Neutrophil (primary cell): Measurements from ENCODE around the gene MARCHF4.

Experiments
- H3K27ac ChIP-seq: fragments of 200-600 bp; sonication (generic); 2 replicates; pipeline ENCODE4 v1.5.1; 2016; ENCODE audit warnings: mild to moderate bottlenecking, moderate library complexity
- H3K27me3 ChIP-seq: fragments of 200-600 bp; sonication (generic); 2 replicates; pipeline ENCODE4 v1.6.0; 2016; ENCODE audit warnings: mild to moderate bottlenecking
- H3K36me3 ChIP-seq: fragments of 200-600 bp; sonication (generic); 2 replicates; pipeline ENCODE4 v1.5.1; 2017
- H3K4me1 ChIP-seq, 2 experiments: fragments of 200-600 bp in 1 of 2; sonication (generic) in 1 of 2; 1 replicate in 1 of 2; 2 replicates in 1 of 2; pipeline versions ENCODE4 v1.5.1 to v1.6.1; 2013 to 2016; ENCODE audit warnings: low read depth in 1 of 2, low read length in 1 of 2, mild to moderate bottlenecking in 1 of 2, moderate library complexity in 1 of 2; ENCODE audit not compliant: control insufficient read depth in 1 of 2, insufficient read depth in 1 of 2
- H3K4me3 ChIP-seq, 2 experiments: fragments of 200-600 bp in 1 of 2; sonication (generic) in 1 of 2; 1 replicate in 1 of 2; 2 replicates in 1 of 2; pipeline ENCODE4 v1.5.1; 2013 to 2016; ENCODE audit warnings: low read depth in 1 of 2, low read length in 1 of 2, mild to moderate bottlenecking in 1 of 2, moderate library complexity in 1 of 2
- H3K9me3 ChIP-seq: fragments of 200-600 bp; sonication (generic); 2 replicates; pipeline ENCODE4 v1.5.1; 2016
- TF ChIP-seq, protein P1 (sequence below): fragments of 200-600 bp; sonication (generic); IDR thresholded peaks from 2 replicates; pipeline ENCODE4 v1.5.1; 2016; ENCODE audit warnings: antibody characterized with exemption

MARCHF4 gene

GRCh38 chr2:216372761-216373291 is 543 bp upstream of the MARCHF4 start:
- no peaks in the 10 kb centered on the region for H3K9me3 ChIP-seq
- H3K27me3 ChIP-seq = peaks cover 97% of the 10 kb centered on the region
- TF ChIP-seq, protein P1, sequence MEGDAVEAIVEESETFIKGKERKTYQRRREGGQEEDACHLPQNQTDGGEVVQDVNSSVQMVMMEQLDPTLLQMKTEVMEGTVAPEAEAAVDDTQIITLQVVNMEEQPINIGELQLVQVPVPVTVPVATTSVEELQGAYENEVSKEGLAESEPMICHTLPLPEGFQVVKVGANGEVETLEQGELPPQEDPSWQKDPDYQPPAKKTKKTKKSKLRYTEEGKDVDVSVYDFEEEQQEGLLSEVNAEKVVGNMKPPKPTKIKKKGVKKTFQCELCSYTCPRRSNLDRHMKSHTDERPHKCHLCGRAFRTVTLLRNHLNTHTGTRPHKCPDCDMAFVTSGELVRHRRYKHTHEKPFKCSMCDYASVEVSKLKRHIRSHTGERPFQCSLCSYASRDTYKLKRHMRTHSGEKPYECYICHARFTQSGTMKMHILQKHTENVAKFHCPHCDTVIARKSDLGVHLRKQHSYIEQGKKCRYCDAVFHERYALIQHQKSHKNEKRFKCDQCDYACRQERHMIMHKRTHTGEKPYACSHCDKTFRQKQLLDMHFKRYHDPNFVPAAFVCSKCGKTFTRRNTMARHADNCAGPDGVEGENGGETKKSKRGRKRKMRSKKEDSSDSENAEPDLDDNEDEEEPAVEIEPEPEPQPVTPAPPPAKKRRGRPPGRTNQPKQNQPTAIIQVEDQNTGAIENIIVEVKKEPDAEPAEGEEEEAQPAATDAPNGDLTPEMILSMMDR = no peak
- H3K36me3 ChIP-seq = no peaks in the 10 kb centered on the region
- no peak overlapping the region for H3K4me3 ChIP-seq
- peaks cover 0 to 6% of the 10 kb centered on the region in 2 experiments for H3K4me1 ChIP-seq
- no peak overlapping the region for H3K27ac ChIP-seq

DNA sequence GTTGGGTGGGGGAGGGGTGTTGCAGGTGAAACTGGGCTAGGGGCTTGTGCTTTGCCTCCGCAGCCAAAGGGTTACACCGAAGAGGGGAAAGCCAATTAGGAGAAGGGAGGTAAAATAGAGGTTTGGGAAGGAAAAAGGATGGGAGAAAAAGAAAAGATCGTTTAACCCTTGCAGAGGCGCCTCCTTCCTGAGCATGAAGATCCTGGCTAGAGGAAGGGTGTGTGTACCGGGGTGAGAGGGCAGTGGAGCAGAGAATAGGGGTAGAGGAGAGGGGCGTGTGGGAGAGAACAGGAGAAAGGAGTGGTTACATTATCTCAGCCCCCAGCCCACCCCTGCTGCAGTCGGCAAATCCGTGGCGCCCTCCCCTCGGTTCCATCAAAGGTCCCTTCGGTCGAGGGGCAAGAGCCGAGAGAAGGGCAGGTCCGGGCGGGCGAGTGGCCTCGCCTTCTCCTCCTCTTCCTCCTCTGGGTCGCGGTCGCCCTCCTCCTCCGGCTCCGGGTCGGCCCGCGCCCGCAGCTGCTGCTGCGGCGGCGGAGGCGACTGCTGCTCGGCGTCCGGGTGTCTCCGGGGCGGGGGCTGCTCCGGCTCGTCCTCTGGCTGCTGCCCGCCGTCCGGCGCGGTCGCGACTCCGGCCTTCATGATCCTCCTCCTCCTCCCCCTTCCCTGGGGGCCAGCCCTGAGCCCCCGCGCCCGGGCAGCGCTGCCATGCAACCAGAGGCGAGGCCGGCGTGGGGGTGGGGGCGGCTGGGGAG is 1.1 kb downstream of the MARCHF4 start:
- Histone ChIP-seq H3K4me1 (peaks cover 0 to 6% of the 10 kb centered on the region in 2 experiments), H3K9me3 (no peaks in the 10 kb centered on the region), H3K4me3 (no peak overlapping the region), H3K36me3 (no peaks in the 10 kb centered on the region), H3K27me3 (peaks cover 99% of the 10 kb centered on the region), H3K27ac (no peak overlapping the region)
- TF ChIP-seq, protein P1 = no peak

GRCh38 chr2:216369821-216370220 is 2.5 kb downstream of the MARCHF4 start:
- Histone ChIP-seq H3K27ac (no peak overlapping the region), H3K4me1 (peaks cover 0 to 6% of the 10 kb centered on the region in 2 experiments), H3K9me3 (no peaks in the 10 kb centered on the region), H3K27me3 (peaks cover 100% of the 10 kb centered on the region), H3K4me3 (no peak overlapping the region), H3K36me3 (no peaks in the 10 kb centered on the region)
- TF ChIP-seq, protein P1 = no peak

DNA sequence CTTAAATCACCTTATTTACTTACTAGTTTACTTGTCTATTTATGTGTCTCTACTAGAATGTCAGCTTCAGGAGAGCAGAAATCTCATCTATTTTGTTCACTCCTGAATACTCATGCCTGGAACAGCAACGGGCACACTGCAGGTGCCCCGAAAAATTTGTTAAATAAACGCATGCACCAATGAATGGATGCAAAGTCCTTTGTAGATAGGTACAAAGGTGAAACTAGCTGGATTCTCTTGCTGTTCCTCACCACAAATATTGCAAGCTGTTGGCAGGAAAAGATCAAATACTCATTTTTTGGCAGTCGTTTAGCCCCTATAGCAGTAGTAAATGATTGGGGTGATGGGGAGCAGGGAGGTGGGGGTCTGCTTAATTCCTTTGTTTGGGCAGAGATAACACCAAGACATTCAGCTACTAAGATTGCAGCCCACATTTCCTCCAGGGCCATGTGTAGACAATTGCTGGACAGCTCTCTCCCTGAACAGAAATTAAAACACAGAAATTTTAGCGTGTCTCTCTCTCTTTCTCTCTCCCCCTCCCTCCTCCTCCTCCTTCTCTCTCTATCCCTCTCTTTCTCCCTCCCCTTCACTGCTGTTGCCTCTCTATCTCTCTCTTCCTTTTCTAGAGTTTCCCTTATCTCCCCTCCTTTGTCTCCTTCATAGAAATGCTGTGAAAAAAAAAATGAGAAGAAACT is 5.4 kb downstream of the MARCHF4 start:
- TF ChIP-seq, protein P1 = no peak
- no peak overlapping the region for H3K4me3 ChIP-seq
- no peaks in the 10 kb centered on the region for H3K36me3 ChIP-seq
- peaks cover 13 to 14% of the 10 kb centered on the region in 2 experiments for H3K4me1 ChIP-seq
- H3K9me3 ChIP-seq = no peaks in the 10 kb centered on the region
- no peak overlapping the region for H3K27ac ChIP-seq
- peaks cover 79% of the 10 kb centered on the region for H3K27me3 ChIP-seq

- Histone ChIP-seq H3K4me1 (peaks cover 11 to 13% of the 10 kb centered on the region in 2 experiments), H3K9me3 (no peaks in the 10 kb centered on the region), H3K27ac (no peak overlapping the region), H3K4me3 (no peak overlapping the region), H3K36me3 (no peaks in the 10 kb centered on the region), H3K27me3 (peaks cover 64% of the 10 kb centered on the region)
- TF ChIP-seq, protein P1 = no peak
Measured at GRCh38 chr2:216365518-216365917, 6.8 kb downstream of the MARCHF4 start.
